Loucy (cell line): ENCODE results near the gene CXCL10.

Source experiments
- H2AFZ ChIP-seq: fragments of 200-600 bp; sonication (generic); 2 replicates; pipeline ENCODE4 v1.6.0; 2016; ENCODE audit warnings: antibody characterized with exemption, mild to moderate bottlenecking, low read length, moderate library complexity
- H3F3A ChIP-seq: fragments of 200-600 bp; 2 replicates; pipeline ENCODE4 v1.6.0; 2016; ENCODE audit warnings: antibody characterized with exemption, low read depth, mild to moderate bottlenecking
- H3K27me3 ChIP-seq: fragments of 200-600 bp; sonication (generic); 2 replicates; pipeline ENCODE4 v1.6.1; 2014; ENCODE audit warnings: low read length, mild to moderate bottlenecking; ENCODE audit not compliant: insufficient read depth, poor library complexity, severe bottlenecking
- H3K36me3 ChIP-seq: fragments of 200-600 bp; sonication (generic); 2 replicates; pipeline ENCODE4 v1.6.1; 2016; ENCODE audit warnings: low read length; ENCODE audit not compliant: insufficient read depth
- H3K4me1 ChIP-seq: fragments of 200-600 bp; sonication (generic); 2 replicates; pipeline ENCODE4 v1.5.1; 2014; ENCODE audit warnings: low read length, mild to moderate bottlenecking; ENCODE audit not compliant: insufficient read depth, poor library complexity, severe bottlenecking
- H3K4me2 ChIP-seq: fragments of 200-600 bp; sonication (generic); 2 replicates; pipeline ENCODE4 v1.6.0; 2014; ENCODE audit warnings: antibody characterized with exemption, low read length, low read depth, mild to moderate bottlenecking; ENCODE audit not compliant: poor library complexity, severe bottlenecking
- H3K4me3 ChIP-seq: fragments of 200-600 bp; sonication (generic); 2 replicates; pipeline ENCODE4 v1.5.1; 2014; ENCODE audit warnings: low read length, mild to moderate bottlenecking, mixed read lengths; ENCODE audit not compliant: poor library complexity, severe bottlenecking
- H3K79me2 ChIP-seq: fragments of 200-600 bp; sonication (generic); 2 replicates; pipeline ENCODE4 v1.6.1; 2014; ENCODE audit warnings: low read length; ENCODE audit not compliant: insufficient read depth
- H3K9ac ChIP-seq: fragments of 200-600 bp; sonication (generic); 2 replicates; pipeline ENCODE4 v1.6.0; 2014; ENCODE audit warnings: mild to moderate bottlenecking, low read depth, low read length, moderate library complexity; ENCODE audit not compliant: poor library complexity, severe bottlenecking
- H3K9me2 ChIP-seq: fragments of 200-600 bp; sonication (generic); replicated peaks from 2 replicates; pipeline ENCODE4 v1.6.1; 2016; ENCODE audit warnings: low read depth, low read length, mixed read lengths
- H3K9me3 ChIP-seq: fragments of 200-600 bp; sonication (generic); 2 replicates; pipeline ENCODE4 v1.6.1; 2014; ENCODE audit warnings: mild to moderate bottlenecking, antibody characterized with exemption, low read length, low read depth; ENCODE audit not compliant: insufficient read depth
- H4K20me1 ChIP-seq: fragments of 200-600 bp; sonication (generic); 2 replicates; pipeline ENCODE4 v1.6.0; 2014; ENCODE audit warnings: antibody characterized with exemption, low read length, mild to moderate bottlenecking; ENCODE audit not compliant: insufficient read depth, poor library complexity, severe bottlenecking
- CTCF ChIP-seq: fragments of 200-600 bp; sonication (generic); conservative IDR thresholded peaks from 2 replicates; pipeline ENCODE4 v1.5.1; 2014; ENCODE audit warnings: mild to moderate bottlenecking, antibody characterized with exemption, low read length
- EZH2phosphoT487 ChIP-seq: fragments of 200-600 bp; IDR thresholded peaks from 2 replicates; pipeline ENCODE4 v1.6.1; 2018; ENCODE audit warnings: antibody characterized with exemption, mild to moderate bottlenecking, moderate library complexity, borderline replicate concordance

Gene CXCL10

GRCh38 chr4:75973766-75974165, 49.5 kb downstream of the CXCL10 start:
- no peaks in the 10 kb centered on the region for H3K79me2 ChIP-seq
- H3F3A ChIP-seq: no peaks in the 10 kb centered on the region
- H3K9me2 ChIP-seq: no peaks in the 10 kb centered on the region
- H4K20me1 ChIP-seq: no peaks in the 10 kb centered on the region
- H3K4me3 ChIP-seq: no peak overlapping the region
- H3K27me3 ChIP-seq: no peaks in the 10 kb centered on the region
- no peak for TF ChIP-seq CTCF
- TF ChIP-seq EZH2phosphoT487: no peak
- H2AFZ ChIP-seq: no peak overlapping the region
- no peak overlapping the region for H3K4me2 ChIP-seq
- no peaks in the 10 kb centered on the region for H3K4me1 ChIP-seq
- peaks cover 3% of the 10 kb centered on the region; the same call in 1 of the 2 replicates for H3K9me3 ChIP-seq
- H3K9ac ChIP-seq: no peak overlapping the region
- H3K36me3 ChIP-seq: peaks cover 90% of the 10 kb centered on the region
